Upper lobe of left lung (tissue), 4 donors: Measurements from ENCODE around the gene PPP1R11.

Source experiments
- CTCF ChIP-seq, 6 experiments: fragments of 450-650 bp in 4 of 6; fragments of 200-600 bp in 2 of 6; sonication (generic) in 2 of 6; IDR thresholded peaks; one replicate each; pipeline ENCODE4 v1.5.1; 2016 to 2019; ENCODE audit warnings: antibody characterized with exemption in 6 of 6
- EP300 ChIP-seq, 4 donors: sonication (generic); formaldehyde crosslinking; IDR thresholded peaks; one replicate each; pipeline ENCODE4 v1.5.1; 2017; ENCODE audit warnings: antibody characterized with exemption in 4 of 4, control low read depth in 2 of 4
- POLR2A ChIP-seq, 4 donors: fragments of 450-650 bp; IDR thresholded peaks; one replicate each; pipeline ENCODE4 v1.5.1; 2016 to 2017; ENCODE audit warnings: antibody characterized with exemption in 4 of 4, mild to moderate bottlenecking in 2 of 4
- POLR2AphosphoS5 ChIP-seq, 2 donors: sonication (generic); formaldehyde crosslinking; IDR thresholded peaks; one replicate each; pipeline ENCODE4 v1.5.1; 2017; ENCODE audit warnings: antibody characterized with exemption in 2 of 2

DNA sequence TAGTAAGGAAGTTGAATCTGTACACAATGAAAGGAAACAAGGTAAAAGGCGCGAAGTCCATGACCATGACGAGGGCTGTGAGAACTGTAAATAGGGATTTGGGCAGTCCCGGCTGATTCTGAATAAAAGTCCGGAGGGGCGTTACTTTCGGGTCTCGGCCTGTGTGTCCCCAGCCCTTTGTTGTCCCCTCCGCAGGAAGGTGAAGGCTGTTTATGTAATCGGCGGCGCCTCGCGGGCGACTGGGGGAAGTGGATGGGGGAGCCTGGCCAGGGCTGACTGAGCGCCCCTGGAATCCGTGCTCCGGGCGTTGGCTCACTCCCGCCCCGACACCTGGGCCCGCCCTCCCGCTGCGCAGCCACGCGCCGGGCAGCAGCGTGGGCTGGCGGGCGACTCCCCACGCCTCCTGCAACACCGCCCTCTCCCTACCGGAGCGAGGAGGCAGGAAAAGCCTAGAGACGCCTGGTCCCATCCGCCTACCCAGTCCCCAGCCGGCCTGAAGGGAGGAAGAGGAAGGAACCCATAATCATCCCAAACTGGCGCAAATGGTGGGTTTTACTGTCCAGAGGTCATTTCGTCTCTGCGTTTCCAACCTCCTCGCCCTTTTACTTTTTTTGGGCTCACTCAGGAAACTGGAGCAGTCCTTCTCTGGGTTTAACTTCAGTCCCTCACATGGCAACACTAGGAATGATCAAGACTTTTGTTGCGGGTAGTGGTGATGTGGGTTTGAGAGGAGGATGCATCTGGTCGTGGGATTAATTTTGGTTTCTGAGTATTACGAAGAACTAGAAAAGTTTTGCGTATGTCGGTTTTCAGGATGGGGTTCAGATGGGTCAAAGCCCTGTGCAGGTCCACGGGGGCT is 33.8 kb downstream of the PPP1R11 start:
- peak in 2 of 6 experiments; percentile 5 to 12 for TF ChIP-seq CTCF (IDR thresholded peaks at IDR 0.05)
- TF ChIP-seq POLR2A (IDR thresholded peaks at IDR 0.05) = peak in 1 of 4 donors; percentile 34
- TF ChIP-seq EP300 (IDR thresholded peaks at IDR 0.05) = no peak
- peak in 1 of 2 donors; percentile 44 for TF ChIP-seq POLR2AphosphoS5 (IDR thresholded peaks at IDR 0.05)
